Measurements from ENCODE around the gene APOC4.
A peak's percentile ranks its signal among the peaks of the same experiment; 100 is the strongest.
"Not testable (repeated sequence)": the region's sequence is repeated elsewhere in the genome, so short reads cannot be mapped to it uniquely, and the experiment has no call there.

Gene APOC4, protein sequence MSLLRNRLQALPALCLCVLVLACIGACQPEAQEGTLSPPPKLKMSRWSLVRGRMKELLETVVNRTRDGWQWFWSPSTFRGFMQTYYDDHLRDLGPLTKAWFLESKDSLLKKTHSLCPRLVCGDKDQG

DNA sequence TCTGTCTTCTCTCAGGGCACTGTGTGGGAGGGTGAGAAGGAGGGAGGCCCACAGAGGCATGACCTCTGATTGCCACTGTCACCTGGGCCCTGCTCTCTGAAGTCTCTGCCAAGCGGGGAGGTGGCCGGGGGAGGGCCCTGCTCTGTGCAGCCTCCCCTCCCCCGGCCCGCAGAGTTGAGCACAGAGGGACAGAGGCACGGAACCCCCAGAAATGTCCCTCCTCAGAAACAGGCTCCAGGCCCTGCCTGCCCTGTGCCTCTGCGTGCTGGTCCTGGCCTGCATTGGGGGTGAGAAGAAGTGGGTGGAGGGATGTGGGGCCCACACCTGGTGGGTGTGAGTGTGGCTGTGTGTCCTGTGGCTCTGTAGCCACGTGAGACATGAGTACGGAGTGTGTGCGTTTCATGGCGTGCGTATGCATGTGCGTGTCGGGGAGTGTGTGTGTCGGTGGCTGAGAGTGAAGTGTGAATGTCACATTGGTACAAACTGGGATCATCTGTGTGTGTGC, at the start of gene APOC4:
TSS of gene APOC4 (plus strand) at position 171 of the 505 bp plus-strand sequence. CDS start at position 212, 41 bp downstream.
- DNase-seq: no peak

DNA sequence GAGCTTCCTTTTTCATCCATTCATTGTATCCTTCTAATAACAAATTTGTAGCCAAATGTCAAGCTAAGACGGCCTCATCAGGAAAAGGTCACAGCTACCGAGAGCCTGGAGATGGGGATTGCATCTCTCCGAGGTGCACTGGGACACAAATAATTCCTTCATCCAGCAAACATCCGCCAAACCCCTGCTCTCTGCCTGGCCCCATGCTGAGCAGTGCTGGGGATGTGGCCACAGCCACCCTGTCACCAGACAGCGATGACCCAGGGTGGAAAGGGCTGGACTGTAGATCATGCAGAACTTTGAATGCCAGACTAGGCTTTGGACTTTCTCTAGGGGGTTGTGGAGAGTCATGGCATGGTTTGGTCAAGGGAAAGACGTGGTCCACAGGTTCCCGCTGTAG, 49.1 kb upstream of the APOC4 start:
- DNase-seq: no peak

DNA sequence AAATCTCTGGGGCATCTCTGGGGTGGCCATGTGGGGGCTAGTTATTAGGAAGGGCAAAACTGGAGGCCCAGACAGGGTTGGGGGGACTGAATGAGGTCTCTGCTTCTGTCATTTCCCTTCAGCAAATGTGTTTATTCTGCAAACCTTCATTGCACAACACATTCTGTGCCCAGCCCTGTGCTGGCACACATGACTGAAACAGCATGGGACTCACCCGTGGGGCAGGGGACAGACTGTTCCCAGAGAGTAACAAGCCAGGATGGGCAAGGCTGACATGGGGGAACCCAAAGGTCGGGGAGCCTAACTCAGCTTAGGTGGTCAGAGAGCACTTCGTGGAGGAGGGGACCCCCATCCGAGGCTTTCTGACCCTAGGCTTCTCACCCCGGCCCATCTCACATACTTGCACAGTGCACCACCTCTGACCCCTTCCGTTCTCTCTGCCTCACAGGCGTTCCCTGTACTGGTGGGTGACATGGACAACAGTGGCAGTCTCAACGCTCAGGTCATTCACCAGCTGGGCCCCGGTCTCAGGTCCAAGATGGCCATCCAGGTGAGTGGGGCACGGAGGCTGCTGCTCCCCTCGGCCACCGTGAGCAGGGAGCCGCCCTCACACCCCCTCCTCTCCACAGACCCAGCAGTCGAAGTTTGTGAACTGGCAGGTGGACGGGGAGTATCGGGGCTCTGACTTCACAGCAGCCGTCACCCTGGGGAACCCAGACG, 48.5 kb upstream of the APOC4 start:
- no peak for DNase-seq

DNA sequence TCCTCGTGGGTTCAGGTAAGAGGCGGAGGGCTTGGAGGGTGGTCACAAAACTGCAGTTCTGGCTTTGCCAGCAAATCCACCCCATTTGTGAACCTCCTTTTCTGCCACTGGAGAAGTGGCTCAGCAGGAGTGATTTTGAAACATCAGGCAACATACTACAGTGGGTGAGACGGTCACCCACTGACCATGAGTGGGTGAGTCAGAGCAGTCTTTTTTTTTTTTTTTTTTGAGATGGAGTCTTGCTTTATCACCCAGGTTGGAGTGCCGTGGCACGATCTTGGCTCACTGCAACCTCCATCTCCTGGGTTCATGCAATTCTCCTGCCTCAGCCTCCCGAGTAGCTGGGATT, 48.0 kb upstream of the APOC4 start:
- no peak for DNase-seq

DNA sequence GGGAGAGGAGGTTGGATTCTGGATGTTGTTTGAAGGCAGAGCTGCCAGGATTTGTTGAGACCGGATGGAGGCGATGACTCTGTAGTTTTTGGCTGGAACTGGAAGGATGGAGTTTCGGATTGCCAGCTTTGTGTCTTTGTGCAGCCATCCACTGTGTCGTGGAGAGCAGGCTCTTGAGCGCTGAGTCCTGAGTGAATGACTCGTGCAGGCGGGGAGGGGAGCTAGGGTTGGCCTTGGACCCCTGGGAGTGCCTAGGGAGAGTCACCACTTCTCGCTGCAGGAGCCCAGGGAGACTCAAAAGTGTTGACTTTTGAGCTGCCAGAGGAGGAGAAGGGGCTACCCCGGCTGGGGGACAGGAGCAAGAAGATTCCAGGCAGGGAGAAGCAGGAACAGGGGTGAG, 47.1 kb upstream of the APOC4 start:
- no peak for DNase-seq

DNA sequence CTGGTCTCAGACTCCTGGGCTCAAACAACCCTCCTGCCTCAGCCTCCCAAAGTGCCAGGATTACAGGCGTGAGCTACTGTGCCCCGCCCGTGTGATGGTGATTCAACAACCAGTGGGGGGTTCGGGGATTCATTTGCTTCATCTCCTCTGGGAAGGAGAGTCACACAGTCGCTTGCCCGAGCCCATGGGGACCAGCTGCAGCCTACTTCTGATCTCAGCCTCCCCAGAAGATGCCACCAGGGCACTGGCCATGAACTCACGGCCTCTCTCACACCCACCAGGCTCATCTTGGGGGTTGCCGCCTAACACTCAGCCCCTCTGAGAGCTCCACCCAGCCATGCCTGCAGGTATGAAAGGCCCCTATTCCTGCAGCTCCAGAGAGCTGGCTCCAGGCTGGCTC, 44.2 kb upstream of the APOC4 start:
- no peak for DNase-seq

DNA sequence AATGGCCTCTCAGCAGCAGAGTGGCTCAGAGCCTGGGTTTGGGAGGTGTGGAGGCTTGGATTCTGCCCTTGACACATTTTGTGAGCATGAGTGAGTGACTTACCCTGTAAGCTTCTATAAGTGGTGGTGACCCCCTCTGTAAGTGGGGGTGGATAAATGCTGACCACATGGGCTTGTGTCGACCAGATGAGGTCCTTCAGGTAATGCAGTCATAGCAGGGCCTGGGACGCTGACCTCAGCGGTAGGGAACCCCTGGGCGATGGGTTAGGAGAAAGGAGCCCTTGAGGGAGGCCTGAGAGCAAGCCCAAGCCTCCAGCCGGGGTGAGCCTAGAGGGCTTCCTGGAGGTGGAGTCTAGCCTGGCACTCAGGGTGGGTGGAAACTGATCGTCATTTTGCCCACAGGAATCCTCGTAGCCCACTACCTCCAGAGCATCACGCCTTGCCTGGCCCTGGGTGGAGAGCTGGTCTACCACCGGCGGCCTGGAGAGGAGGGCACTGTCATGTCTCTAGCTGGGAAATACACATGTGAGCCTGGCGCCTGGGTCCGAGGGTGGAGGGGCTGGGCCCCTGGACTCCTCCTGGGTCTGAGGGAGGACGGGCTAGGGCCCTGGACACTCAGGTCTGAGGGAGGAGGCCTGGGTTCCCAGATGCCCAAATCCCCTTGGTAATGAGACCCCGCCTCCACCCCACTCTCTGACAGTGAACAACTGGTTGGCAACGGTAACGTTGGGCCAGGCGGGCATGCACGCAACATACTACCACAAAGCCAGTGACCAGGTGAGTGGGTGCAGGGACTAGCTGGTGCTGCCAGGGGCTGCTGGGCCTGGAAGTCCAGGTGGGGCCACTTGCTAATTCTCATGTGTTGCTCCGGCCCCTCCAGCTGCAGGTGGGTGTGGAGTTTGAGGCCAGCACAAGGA, 41.5 kb upstream of the APOC4 start:
- no peak for DNase-seq

DNA sequence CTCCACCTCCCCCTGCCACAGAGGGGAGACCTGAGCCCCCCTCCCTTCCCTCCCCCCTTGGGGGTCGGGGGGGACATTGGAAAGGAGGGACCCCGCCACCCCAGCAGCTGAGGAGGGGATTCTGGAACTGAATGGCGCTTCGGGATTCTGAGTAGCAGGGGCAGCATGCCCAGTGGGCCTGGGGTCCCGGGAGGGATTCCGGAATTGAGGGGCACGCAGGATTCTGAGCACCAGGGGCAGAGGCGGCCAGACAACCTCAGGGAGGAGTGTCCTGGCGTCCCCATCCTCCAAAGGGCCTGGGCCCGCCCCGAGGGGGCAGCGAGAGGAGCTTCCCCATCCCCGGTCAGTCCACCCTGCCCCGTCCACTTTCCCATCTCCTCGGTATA, 38.8 kb upstream of the APOC4 start:
- DNase-seq: no peak

DNA sequence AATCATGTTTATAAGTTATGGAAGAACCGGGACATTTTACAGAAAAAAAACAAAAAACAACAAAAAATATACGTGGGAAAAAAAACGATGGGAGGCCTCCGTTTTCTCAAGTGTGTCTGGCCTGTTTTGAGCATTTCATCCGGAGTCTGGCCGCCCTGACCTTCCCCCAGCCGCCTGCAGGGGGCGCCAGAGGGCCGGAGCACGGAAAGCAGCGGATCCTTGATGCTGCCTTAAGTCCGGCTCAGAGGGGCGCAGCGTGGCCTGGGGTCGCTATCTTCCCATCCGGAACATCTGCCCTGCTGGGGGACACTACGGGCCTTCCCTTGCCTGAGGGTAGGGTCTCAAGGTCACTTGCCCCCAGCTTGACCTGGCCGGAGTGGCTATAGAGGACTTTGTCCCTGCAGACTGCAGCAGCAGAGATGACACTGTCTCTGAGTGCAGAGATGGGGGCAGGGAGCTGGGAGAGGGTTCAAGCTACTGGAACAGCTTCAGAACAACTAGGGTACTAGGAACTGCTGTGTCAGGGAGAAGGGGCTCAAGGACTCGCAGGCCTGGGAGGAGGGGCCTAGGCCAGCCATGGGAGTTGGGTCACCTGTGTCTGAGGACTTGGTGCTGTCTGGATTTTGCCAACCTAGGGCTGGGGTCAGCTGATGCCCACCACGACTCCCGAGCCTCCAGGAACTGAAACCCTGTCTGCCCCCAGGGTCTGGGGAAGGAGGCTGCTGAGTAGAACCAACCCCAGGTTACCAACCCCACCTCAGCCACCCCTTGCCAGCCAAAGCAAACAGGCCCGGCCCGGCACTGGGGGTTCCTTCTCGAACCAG, 38.2 kb upstream of the APOC4 start:
- peak; percentile 92 for DNase-seq

DNA sequence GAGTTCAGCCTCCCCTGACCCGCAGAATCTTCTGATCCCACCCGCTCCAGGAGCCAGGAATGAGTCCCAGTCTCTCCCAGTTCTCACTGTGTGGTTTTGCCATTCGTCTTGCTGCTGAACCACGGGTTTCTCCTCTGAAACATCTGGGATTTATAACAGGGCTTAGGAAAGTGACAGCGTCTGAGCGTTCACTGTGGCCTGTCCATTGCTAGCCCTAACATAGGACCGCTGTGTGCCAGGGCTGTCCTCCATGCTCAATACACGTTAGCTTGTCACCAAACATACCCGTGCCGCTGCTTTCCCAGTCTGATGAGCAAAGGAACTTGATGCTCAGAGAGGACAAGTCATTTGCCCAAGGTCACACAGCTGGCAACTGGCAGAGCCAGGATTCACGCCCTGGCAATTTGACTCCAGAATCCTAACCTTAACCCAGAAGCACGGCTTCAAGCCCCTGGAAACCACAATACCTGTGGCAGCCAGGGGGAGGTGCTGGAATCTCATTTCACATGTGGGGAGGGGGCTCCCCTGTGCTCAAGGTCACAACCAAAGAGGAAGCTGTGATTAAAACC, 37.5 kb upstream of the APOC4 start:
- DNase-seq: no peak

DNA sequence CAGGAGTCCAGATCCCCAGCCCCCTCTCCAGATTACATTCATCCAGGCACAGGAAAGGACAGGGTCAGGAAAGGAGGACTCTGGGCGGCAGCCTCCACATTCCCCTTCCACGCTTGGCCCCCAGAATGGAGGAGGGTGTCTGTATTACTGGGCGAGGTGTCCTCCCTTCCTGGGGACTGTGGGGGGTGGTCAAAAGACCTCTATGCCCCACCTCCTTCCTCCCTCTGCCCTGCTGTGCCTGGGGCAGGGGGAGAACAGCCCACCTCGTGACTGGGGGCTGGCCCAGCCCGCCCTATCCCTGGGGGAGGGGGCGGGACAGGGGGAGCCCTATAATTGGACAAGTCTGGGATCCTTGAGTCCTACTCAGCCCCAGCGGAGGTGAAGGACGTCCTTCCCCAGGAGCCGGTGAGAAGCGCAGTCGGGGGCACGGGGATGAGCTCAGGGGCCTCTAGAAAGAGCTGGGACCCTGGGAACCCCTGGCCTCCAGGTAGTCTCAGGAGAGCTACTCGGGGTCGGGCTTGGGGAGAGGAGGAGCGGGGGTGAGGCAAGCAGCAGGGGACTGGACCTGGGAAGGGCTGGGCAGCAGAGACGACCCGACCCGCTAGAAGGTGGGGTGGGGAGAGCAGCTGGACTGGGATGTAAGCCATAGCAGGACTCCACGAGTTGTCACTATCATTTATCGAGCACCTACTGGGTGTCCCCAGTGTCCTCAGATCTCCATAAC, 36.4 kb upstream of the APOC4 start, which contains the start of gene APOE:
TSS of gene APOE (plus strand) at position 360 of the 724 bp plus-strand sequence. CDS start 829 bp downstream, outside the sequence.
- no peak for DNase-seq

DNA sequence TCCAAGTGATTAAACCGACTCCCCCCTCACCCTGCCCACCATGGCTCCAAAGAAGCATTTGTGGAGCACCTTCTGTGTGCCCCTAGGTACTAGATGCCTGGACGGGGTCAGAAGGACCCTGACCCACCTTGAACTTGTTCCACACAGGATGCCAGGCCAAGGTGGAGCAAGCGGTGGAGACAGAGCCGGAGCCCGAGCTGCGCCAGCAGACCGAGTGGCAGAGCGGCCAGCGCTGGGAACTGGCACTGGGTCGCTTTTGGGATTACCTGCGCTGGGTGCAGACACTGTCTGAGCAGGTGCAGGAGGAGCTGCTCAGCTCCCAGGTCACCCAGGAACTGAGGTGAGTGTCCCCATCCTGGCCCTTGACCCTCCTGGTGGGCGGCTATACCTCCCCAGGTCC, 34.4 kb upstream of the APOC4 start:
- no peak for DNase-seq

DNA sequence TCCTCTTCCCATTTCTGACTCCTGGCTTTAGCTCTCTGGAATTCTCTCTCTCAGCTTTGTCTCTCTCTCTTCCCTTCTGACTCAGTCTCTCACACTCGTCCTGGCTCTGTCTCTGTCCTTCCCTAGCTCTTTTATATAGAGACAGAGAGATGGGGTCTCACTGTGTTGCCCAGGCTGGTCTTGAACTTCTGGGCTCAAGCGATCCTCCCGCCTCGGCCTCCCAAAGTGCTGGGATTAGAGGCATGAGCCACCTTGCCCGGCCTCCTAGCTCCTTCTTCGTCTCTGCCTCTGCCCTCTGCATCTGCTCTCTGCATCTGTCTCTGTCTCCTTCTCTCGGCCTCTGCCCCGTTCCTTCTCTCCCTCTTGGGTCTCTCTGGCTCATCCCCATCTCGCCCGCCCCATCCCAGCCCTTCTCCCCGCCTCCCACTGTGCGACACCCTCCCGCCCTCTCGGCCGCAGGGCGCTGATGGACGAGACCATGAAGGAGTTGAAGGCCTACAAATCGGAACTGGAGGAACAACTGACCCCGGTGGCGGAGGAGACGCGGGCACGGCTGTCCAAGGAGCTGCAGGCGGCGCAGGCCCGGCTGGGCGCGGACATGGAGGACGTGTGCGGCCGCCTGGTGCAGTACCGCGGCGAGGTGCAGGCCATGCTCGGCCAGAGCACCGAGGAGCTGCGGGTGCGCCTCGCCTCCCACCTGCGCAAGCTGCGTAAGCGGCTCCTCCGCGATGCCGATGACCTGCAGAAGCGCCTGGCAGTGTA, 33.8 kb upstream of the APOC4 start:
- no peak for DNase-seq

DNA sequence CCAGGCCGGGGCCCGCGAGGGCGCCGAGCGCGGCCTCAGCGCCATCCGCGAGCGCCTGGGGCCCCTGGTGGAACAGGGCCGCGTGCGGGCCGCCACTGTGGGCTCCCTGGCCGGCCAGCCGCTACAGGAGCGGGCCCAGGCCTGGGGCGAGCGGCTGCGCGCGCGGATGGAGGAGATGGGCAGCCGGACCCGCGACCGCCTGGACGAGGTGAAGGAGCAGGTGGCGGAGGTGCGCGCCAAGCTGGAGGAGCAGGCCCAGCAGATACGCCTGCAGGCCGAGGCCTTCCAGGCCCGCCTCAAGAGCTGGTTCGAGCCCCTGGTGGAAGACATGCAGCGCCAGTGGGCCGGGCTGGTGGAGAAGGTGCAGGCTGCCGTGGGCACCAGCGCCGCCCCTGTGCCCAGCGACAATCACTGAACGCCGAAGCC, 33.2 kb upstream of the APOC4 start:
- DNase-seq: no peak

DNA sequence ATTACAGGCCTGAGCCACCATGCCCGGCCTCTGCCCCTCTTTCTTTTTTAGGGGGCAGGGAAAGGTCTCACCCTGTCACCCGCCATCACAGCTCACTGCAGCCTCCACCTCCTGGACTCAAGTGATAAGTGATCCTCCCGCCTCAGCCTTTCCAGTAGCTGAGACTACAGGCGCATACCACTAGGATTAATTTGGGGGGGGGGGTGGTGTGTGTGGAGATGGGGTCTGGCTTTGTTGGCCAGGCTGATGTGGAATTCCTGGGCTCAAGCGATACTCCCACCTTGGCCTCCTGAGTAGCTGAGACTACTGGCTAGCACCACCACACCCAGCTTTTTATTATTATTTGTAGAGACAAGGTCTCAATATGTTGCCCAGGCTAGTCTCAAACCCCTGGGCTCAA, 32.3 kb upstream of the APOC4 start:
- no peak for DNase-seq

DNA sequence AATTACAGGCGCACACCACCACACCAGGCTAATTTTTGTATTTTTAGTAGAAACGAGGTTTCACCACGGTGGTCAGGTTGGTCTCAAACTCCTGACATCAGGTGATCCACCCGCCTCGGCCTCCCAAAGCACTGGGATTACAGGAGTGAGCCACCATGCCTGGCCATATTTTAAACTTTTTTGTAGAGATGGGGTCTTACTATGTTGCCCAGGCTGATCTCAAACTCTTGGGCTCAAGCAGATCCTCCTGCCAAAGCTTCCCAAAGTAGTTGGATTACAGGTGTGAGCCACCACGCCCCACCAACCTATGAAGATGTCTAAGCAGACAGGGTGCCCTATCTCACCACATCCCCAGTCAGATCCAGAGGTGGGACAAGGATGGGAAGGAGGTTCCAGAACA, 30.1 kb upstream of the APOC4 start:
- DNase-seq: not testable (repeated sequence)

DNA sequence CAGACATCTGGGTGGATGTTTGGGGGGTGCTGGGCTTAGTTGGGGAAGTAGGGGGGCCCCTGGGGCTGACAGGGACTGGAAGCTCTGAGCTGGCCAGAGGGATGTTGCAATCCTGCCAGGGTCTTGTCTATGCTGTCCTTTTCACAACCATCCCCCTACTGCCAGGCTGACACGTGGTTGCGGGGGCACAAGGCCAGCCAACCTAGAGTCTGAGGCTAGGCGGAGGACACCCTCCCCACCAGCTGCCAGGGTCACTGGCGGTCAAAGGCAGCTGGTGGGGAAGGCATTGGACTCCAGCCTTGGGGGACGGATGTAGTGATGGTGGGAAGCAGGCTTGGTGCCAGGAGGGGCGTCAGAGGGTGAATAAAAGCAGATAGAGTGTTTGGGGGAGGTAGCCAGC, 29.2 kb upstream of the APOC4 start:
- DNase-seq: no peak

DNA sequence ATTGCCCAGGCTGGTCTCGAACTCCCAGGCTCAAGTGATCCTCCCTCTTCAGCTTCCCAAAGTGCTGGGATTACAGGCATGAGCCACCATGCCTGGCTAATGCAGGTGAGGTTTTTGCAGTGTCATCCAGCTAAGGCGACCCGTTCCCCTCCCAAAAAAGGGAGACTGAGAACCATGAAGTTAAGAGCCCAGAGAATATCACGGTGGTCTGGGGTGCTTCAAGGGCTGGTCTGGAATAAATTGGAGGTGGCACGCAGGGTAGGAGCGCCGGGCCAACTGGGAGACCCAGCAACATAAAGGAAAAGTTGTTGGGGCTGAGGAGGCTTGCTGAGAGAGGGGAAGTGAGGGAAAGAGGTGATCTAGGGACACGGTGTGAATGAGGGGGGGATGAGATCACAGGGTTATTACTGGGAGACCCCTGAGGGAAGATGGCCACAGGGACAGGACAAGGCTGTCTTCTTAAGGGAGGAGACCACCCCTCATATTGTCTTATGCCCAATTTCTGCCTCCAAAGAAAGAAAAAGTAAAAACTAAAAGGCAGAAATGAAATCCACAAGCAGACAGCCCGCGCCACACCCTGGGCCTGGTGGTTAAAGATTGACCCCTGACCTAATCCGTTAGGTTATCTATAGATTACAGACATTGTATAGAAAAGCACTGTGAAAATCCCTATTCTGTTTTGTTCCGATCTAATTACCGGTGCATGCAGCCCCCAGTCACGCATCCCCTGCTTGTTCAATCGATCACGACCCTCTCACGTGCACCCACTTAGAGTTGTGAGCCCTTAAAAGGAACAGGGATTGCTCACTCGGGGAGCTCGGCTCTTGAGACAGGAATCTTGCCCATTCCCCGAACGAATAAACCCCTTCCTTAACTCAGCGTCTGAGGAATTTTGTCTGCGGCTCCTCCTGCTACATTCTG, 28.3 kb upstream of the APOC4 start:
- not testable (repeated sequence) for DNase-seq

DNA sequence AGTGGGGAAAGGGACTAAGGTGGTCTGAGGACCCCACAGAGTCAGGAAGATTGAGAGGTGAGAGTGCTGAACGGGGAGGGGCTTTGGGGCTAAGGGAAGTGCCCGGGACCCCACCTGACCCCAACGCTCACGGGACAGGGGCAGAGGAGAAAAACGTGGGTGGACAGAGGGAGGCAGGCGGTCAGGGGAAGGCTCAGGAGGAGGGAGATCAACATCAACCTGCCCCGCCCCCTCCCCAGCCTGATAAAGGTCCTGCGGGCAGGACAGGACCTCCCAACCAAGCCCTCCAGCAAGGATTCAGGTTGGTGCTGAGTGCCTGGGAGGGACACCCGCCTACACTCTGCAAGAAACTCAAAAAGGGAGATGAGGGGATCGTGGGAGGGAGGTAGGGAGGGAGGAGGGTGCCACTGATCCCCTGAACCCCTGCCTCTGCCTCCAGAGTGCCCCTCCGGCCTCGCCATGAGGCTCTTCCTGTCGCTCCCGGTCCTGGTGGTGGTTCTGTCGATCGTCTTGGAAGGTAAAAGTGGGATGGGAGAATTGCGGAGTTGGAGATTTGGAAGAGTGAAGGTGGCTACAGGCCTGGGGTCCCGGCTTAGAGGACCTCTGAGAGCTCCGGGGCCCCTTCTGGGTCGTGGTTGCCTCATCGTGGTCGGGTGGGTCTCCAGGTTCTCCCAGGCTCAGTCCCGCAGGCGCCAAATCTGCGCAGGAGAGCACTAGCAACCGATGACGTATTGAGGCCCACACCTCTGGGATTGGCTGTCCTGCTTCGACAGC, 27.4 kb upstream of the APOC4 start, which contains the start of gene APOC1:
TSS of gene APOC1 (plus strand) at position 176 of the 774 bp plus-strand sequence. CDS start at position 460, 284 bp downstream.
- peak; percentile 90 for DNase-seq

Data from activated effector memory CD4-positive, alpha-beta T cell treated with anti-CD3 and anti-CD28 coated beads, Interleukin-2, amount 50 U/mL, for 16 hours (primary cell).